Transverse colon (tissue), 4 donors: ENCODE results near the gene PALLD. TPM values are rescaled to one million over a fixed set of nuclear protein-coding genes. Genes with fewer than 3 reads are reported as not detected.

ENCODE experiments used
- DNase-seq: peaks from one replicate; pipeline ENCODE4 v3.0.0-alpha.2; 2019
- H3K27ac ChIP-seq, 4 donors: fragments of 200-600 bp; sonication (generic); 2 replicates each; pipeline ENCODE4 v1.5.1; 2016 to 2018; ENCODE audit warnings: inconsistent platforms in 4 of 4
- H3K27me3 ChIP-seq: fragments of 200-600 bp; sonication (generic); 2 replicates; pipeline ENCODE4 v1.5.1; 2017; ENCODE audit warnings: inconsistent platforms
- H3K36me3 ChIP-seq, 4 donors: fragments of 200-600 bp; sonication (generic); 2 replicates each; pipeline ENCODE4 v1.5.1; 2017 to 2019; ENCODE audit warnings: inconsistent platforms in 4 of 4
- H3K4me1 ChIP-seq, 4 donors: fragments of 200-600 bp; sonication (generic); 2 replicates each; pipeline ENCODE4 v1.5.1; 2017 to 2020; ENCODE audit warnings: inconsistent platforms in 4 of 4
- H3K4me3 ChIP-seq, 4 donors: fragments of 200-600 bp; sonication (generic); 1 replicate in 1 of 4; 2 replicates in 3 of 4; pipeline versions ENCODE4 v1.5.1 to v1.6.1; 2017 to 2019; ENCODE audit warnings: inconsistent platforms in 4 of 4
- H3K9me3 ChIP-seq, 2 donors: fragments of 200-600 bp; sonication (generic); 2 replicates each; pipeline ENCODE4 v1.5.1; 2017 to 2019; ENCODE audit warnings: inconsistent platforms in 2 of 2
- CTCF ChIP-seq, 5 experiments: fragments of 200-600 bp in 3 of 5; fragments of 450-650 bp in 2 of 5; sonication (generic) in 3 of 5; IDR thresholded peaks; 1 replicate in 2 of 5; 2 replicates in 3 of 5; pipeline ENCODE4 v1.5.1; 2016 to 2017; ENCODE audit warnings: antibody characterized with exemption in 5 of 5, inconsistent platforms in 3 of 5, mild to moderate bottlenecking in 2 of 5, moderate library complexity in 1 of 5
- EP300 ChIP-seq: sonication (generic); formaldehyde crosslinking; IDR thresholded peaks from one replicate; pipeline ENCODE4 v1.6.1; 2017; ENCODE audit warnings: antibody characterized with exemption, low read depth
- POLR2A ChIP-seq: fragments of 450-650 bp; IDR thresholded peaks from one replicate; pipeline ENCODE4 v1.6.1; 2016; ENCODE audit warnings: antibody characterized with exemption, mild to moderate bottlenecking, moderate library complexity
- POLR2AphosphoS5 ChIP-seq, 3 donors: sonication (generic); formaldehyde crosslinking; IDR thresholded peaks; one replicate each; pipeline ENCODE4 v1.6.1; 2016; ENCODE audit warnings: antibody characterized with exemption in 3 of 3
- WGBS, 2 donors: methylation state at CpG; one replicate each; pipeline ENCODE4 v1.1.5; 2018; ENCODE audit warnings: low coverage in 1 of 2; 5-methylcytosine and 5-hydroxymethylcytosine counted together
- in situ Hi-C, 4 donors: fragments of 200-750 bp; cut with MboI; loops; one replicate each; pipeline versions ENCODE4 v1.15.0 to v1.15.1; 2017; ENCODE audit warnings: low sequenced_read_pairs in 3 of 4, low pct_ligation_motif_present in 1 of 4, low pct_unique_long_range_greater_than_20kb in 1 of 4
- intact Hi-C: fragments of 100-400 bp; cut with DNase I; formaldehyde crosslinking; loops from one replicate; pipeline ENCODE4 v1.15.1; 2023; ENCODE audit warnings: low total_unique reads
- total RNA-seq, 4 donors: library from RNA; depleted of rRNA; stranded (reverse); fragments of >200 nt; gene quantifications; one replicate each; pipeline ENCODE4 v1.1.0, GENCODE V29; 2016

Gene PALLD
- total RNA-seq, 4 donors from 2014 or later, result 230 to 309 (median 278) TPM

GRCh38 chr4:168499241-168499640 lies 2.4 kb downstream of the PALLD start:
- TF ChIP-seq EP300 (no peak), POLR2A (no peak), CTCF (IDR thresholded peaks at IDR 0.05) (no peak), POLR2AphosphoS5 (IDR thresholded peaks at IDR 0.05) (no peak)
- in situ Hi-C loops (loop anchor here in 1 of 4 donors (25.0 kb wide), 1 partner anchor 187 kb away; the partner anchor contains the start of gene DDX60), intact Hi-C loops (no loop called here)
- no peaks in the 10 kb centered on the region for H3K36me3 ChIP-seq
- H3K27me3 ChIP-seq, result no peaks in the 10 kb centered on the region
- DNase-seq, result no peak
- no peak overlapping the region for H3K4me3 ChIP-seq
- H3K27ac ChIP-seq, result no peak overlapping the region
- no peaks in the 10 kb centered on the region for H3K9me3 ChIP-seq
- peaks cover 0 to 7% (median 2%) of the 10 kb centered on the region in 4 donors for H3K4me1 ChIP-seq

GRCh38 chr4:168501407-168501806 lies 4.6 kb downstream of the PALLD start:
- Histone ChIP-seq H3K9me3 (no peaks in the 10 kb centered on the region), H3K27me3 (no peaks in the 10 kb centered on the region), H3K36me3 (no peaks in the 10 kb centered on the region), H3K27ac (peak overlapping the region in 1 of 4 donors; percentile 29), H3K4me3 (no peak overlapping the region), H3K4me1 (peaks cover 0 to 7% (median 2%) of the 10 kb centered on the region in 4 donors)
- in situ Hi-C loops (loop anchor here in 1 of 4 donors (25.0 kb wide), 1 partner anchor 986 kb away; no protein-coding TSS in a partner anchor), intact Hi-C loops (no loop called here)
- no peak for TF ChIP-seq POLR2A
- no peak for TF ChIP-seq POLR2AphosphoS5 (IDR thresholded peaks at IDR 0.05)
- TF ChIP-seq EP300, result no peak
- no peak for TF ChIP-seq CTCF (IDR thresholded peaks at IDR 0.05)
- 61 to 90% methylated on average over 2 to 3 of the region's 3 CpGs for WGBS, 2 donors
- DNase-seq, result no peak

- no peak for DNase-seq
- no peak for TF ChIP-seq CTCF (IDR thresholded peaks at IDR 0.05)
- TF ChIP-seq POLR2AphosphoS5 (IDR thresholded peaks at IDR 0.05), result no peak
- TF ChIP-seq EP300, result no peak
- no peak for TF ChIP-seq POLR2A
- H3K36me3 ChIP-seq, result no peaks in the 10 kb centered on the region
- H3K27me3 ChIP-seq, result no peaks in the 10 kb centered on the region
- WGBS, 2 donors, result 67 to 71% methylated on average over 6 of the region's 6 CpGs
- H3K27ac ChIP-seq, result no peak overlapping the region
- peaks cover 0 to 7% (median 2%) of the 10 kb centered on the region in 4 donors for H3K4me1 ChIP-seq
- in situ Hi-C loops (loop anchor here in 1 of 4 donors (25.0 kb wide), 1 partner anchor 984 kb away; no protein-coding TSS in a partner anchor), intact Hi-C loops (no loop called here)
- H3K9me3 ChIP-seq, result no peaks in the 10 kb centered on the region
- H3K4me3 ChIP-seq, result no peak overlapping the region
Observed at GRCh38 chr4:168502861-168503260, 6.0 kb downstream of the PALLD start.

- DNase-seq, result no peak
- peaks cover 0 to 7% (median 2%) of the 10 kb centered on the region in 4 donors for H3K4me1 ChIP-seq
- no peaks in the 10 kb centered on the region for H3K36me3 ChIP-seq
- H3K27me3 ChIP-seq, result no peaks in the 10 kb centered on the region
- H3K4me3 ChIP-seq, result no peak overlapping the region
- no peaks in the 10 kb centered on the region for H3K9me3 ChIP-seq
- 66 to 82% methylated on average over 8 to 9 of the region's 9 CpGs for WGBS, 2 donors
- intact Hi-C loops, result no loop called here
- H3K27ac ChIP-seq, result no peak overlapping the region
- in situ Hi-C loops, result loop anchor here in 1 of 4 donors (25.0 kb wide), 1 partner anchor 983 kb away; no protein-coding TSS in a partner anchor
- TF ChIP-seq CTCF (IDR thresholded peaks at IDR 0.05) (no peak), EP300 (no peak), POLR2AphosphoS5 (IDR thresholded peaks at IDR 0.05) (no peak), POLR2A (no peak)
Observed at GRCh38 chr4:168503652-168504362, 7.0 kb downstream of the PALLD start.
